Prostate gland (tissue), 2 donors: ENCODE measurements around the gene SLC49A3. TPM values are rescaled to one million over a fixed set of nuclear protein-coding genes. Genes with fewer than 3 reads are reported as not detected.
"Not testable (repeated sequence)": the region's sequence is repeated elsewhere in the genome, so short reads cannot be mapped to it uniquely, and the experiment has no call there.

Experiments used
- DNase-seq: peaks from one replicate; pipeline ENCODE4 v3.0.0-alpha.2; 2019; ENCODE audit warnings: low spot score
- H3K27ac ChIP-seq, 2 donors: fragments of 200-600 bp; sonication (generic); 2 replicates each; pipeline ENCODE4 v1.5.1; 2017 to 2019
- H3K27me3 ChIP-seq: fragments of 200-600 bp; sonication (generic); replicated peaks from 2 replicates; pipeline ENCODE4 v1.5.1; 2019; ENCODE audit not compliant: insufficient read depth
- H3K36me3 ChIP-seq, 2 donors: fragments of 200-600 bp; sonication (generic); 1 replicate in 1 of 2; 2 replicates in 1 of 2; pipeline versions ENCODE4 v1.5.1 to v1.8.1; 2017 to 2019
- H3K4me1 ChIP-seq: fragments of 200-600 bp; sonication (generic); replicated peaks from 2 replicates; pipeline ENCODE4 v1.5.1; 2019
- H3K4me3 ChIP-seq, 2 donors: fragments of 200-600 bp; sonication (generic); 2 replicates each; pipeline ENCODE4 v1.5.1; 2017 to 2019
- H3K9me3 ChIP-seq: fragments of 200-600 bp; sonication (generic); 2 replicates; pipeline ENCODE4 v1.5.1; 2017
- POLR2A ChIP-seq: fragments of 450-650 bp; IDR thresholded peaks from one replicate; pipeline ENCODE4 v1.6.1; 2016; ENCODE audit warnings: antibody characterized with exemption, mild to moderate bottlenecking
- POLR2AphosphoS5 ChIP-seq: sonication (generic); formaldehyde crosslinking; IDR thresholded peaks from one replicate; pipeline ENCODE4 v1.6.1; 2017; ENCODE audit warnings: antibody characterized with exemption
- WGBS: methylation state at CpG from one replicate; pipeline ENCODE4 v1.1.5; 2018; 5-methylcytosine and 5-hydroxymethylcytosine counted together
- intact Hi-C: fragments of 100-400 bp; cut with DNase I; formaldehyde crosslinking; loops from one replicate; pipeline ENCODE4 v1.14.2; 2022
- total RNA-seq, 2 donors: library from RNA; depleted of rRNA; stranded (reverse); fragments of >200 nt; gene quantifications; one replicate each; pipeline ENCODE4 v1.1.0, GENCODE V29; 2016
- TF ChIP-seq, protein P1 (sequence below), 4 experiments: fragments of 200-600 bp in 2 of 4; fragments of 450-650 bp in 2 of 4; sonication (generic) in 2 of 4; IDR thresholded peaks; 1 replicate in 3 of 4; 2 replicates in 1 of 4; pipeline ENCODE4 v1.5.1; 2016 to 2019; ENCODE audit warnings: antibody characterized with exemption in 4 of 4, mild to moderate bottlenecking in 2 of 4, moderate library complexity in 2 of 4

The SLC49A3 gene
- total RNA-seq, 2 donors from 2014 or later: 2.6 to 11.0 TPM

DNA sequence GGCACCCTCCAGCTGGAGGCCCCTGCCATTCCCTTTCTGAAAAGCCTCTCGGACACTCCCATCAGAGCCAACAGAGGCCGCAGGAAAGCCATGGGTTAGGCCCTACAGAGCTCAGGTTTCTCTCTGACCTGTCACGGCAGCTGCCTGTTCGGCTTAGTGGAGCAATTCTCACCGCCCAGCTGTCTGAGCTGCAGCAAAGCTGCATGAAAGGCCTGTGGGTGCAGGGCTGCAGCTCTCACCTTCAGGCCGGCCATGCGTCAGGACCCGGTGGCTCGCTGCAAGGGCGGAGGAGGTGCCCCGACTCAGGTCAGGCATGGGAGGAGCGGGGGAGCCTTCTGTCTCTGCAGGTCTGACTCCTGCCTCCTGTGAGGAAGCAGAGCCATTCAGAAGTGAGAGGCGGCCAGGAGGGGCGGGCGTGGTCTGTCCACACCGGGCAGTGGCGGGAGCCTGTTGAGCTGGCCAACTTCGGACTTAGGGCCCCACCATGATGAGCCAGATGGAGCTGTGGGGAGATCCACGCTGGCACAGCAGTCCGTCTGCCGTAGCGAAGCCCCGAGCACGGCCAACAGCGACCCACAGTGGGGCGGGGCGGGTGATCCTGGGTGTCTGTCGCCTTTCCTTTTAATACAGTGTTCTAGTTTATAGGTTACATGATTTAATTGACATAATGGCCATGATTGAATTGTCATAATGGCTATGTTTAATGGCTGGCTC lies 40.2 kb downstream of the SLC49A3 start:
- TF ChIP-seq, protein P1, sequence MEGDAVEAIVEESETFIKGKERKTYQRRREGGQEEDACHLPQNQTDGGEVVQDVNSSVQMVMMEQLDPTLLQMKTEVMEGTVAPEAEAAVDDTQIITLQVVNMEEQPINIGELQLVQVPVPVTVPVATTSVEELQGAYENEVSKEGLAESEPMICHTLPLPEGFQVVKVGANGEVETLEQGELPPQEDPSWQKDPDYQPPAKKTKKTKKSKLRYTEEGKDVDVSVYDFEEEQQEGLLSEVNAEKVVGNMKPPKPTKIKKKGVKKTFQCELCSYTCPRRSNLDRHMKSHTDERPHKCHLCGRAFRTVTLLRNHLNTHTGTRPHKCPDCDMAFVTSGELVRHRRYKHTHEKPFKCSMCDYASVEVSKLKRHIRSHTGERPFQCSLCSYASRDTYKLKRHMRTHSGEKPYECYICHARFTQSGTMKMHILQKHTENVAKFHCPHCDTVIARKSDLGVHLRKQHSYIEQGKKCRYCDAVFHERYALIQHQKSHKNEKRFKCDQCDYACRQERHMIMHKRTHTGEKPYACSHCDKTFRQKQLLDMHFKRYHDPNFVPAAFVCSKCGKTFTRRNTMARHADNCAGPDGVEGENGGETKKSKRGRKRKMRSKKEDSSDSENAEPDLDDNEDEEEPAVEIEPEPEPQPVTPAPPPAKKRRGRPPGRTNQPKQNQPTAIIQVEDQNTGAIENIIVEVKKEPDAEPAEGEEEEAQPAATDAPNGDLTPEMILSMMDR (IDR thresholded peaks at IDR 0.05): no peak
- TF ChIP-seq POLR2AphosphoS5: no peak
- no peak for TF ChIP-seq POLR2A
- no peaks in the 10 kb centered on the region for H3K4me1 ChIP-seq
- no peak for DNase-seq
- WGBS: 63% methylated on average over 22 of the region's 28 CpGs
- no peaks in the 10 kb centered on the region for H3K36me3 ChIP-seq
- no peak overlapping the region for H3K4me3 ChIP-seq
- intact Hi-C loops: no loop called here
- no peak overlapping the region for H3K27ac ChIP-seq
- H3K27me3 ChIP-seq: peaks cover 9% of the 10 kb centered on the region
- H3K9me3 ChIP-seq: no peaks in the 10 kb centered on the region

DNA sequence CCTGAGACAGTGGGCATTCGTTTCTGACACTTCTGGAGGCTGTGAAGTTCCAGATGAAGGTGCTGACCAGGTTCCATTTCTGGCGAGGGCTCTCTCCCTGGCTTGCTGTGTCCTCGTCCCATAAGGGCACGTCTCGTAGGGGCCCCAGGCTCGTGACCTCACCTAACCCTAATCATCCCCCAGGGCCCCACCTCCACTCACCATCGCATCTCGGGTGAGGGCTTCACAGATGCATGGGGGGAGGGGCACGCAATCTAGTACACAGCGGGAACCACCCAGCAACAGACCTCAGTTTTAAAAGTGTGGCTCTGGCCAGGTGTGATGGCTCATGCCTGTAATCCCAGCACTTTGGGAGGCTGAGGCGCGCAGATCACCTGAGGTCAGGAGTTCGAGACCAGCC lies 41.5 kb downstream of the SLC49A3 start:
- 65% methylated on average over 13 of the region's 13 CpGs for WGBS
- DNase-seq: no peak
- Histone ChIP-seq H3K36me3 (no peaks in the 10 kb centered on the region), H3K27me3 (peaks cover 9% of the 10 kb centered on the region), H3K4me1 (no peaks in the 10 kb centered on the region), H3K4me3 (no peak overlapping the region), H3K9me3 (no peaks in the 10 kb centered on the region), H3K27ac (no peak overlapping the region)
- intact Hi-C loops: no loop called here
- TF ChIP-seq, protein P1 (IDR thresholded peaks at IDR 0.05): no peak
- no peak for TF ChIP-seq POLR2A
- no peak for TF ChIP-seq POLR2AphosphoS5

DNA sequence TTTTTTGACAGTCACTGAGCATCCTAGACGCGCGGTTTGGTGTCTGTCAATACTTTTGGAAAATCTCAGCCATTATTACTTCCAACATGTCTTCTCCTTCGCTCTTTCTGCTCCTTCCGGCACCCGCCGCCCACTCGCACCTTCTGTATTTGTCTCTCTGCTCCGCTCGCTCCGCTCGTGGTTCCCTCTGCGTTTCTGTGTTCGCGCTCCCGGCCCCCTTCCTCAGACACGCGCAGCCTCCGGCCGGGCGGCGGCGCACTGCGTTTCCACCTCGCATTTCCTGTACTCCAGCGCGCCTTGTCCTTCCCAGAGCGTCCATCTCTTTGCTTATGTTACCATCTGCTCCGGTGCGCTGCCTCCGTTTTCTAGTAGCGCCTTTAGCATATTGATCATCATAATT lies 42.5 kb downstream of the SLC49A3 start:
- intact Hi-C loops: no loop called here
- TF ChIP-seq POLR2AphosphoS5: no peak
- no peak for TF ChIP-seq POLR2A
- TF ChIP-seq, protein P1 (IDR thresholded peaks at IDR 0.05): no peak
- Histone ChIP-seq H3K9me3 (no peaks in the 10 kb centered on the region), H3K4me1 (no peaks in the 10 kb centered on the region), H3K36me3 (no peaks in the 10 kb centered on the region), H3K27ac (no peak overlapping the region), H3K4me3 (no peak overlapping the region), H3K27me3 (peaks cover 9% of the 10 kb centered on the region)
- WGBS: 79% methylated on average over 32 of the region's 32 CpGs
- no peak for DNase-seq

DNA sequence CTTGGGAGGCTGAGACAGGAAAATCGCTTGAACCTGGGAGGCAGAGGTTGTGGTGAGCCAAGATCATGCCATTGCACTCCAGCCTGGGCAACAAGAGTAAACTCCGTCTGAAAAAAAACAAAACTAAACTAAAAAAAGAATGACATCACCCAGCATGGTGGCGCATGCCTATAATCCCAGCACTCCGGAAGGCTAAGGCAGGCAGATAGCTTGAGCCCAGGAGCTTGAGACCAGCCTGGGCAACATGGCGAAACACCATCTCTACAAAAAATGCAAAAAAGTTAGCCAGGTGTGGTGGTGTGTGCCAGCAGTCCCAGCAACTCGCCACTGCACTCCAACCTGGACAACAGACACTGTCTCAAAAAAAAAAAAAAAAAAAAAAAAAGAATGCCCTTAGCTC lies 46.6 kb downstream of the SLC49A3 start:
- H3K4me3 ChIP-seq, H3K9me3 ChIP-seq, H3K36me3 ChIP-seq, DNase-seq, intact Hi-C loops, H3K27me3 ChIP-seq, H3K27ac ChIP-seq, H3K4me1 ChIP-seq: not testable (repeated sequence)
- 89% methylated on average over 6 of the region's 6 CpGs for WGBS

DNA sequence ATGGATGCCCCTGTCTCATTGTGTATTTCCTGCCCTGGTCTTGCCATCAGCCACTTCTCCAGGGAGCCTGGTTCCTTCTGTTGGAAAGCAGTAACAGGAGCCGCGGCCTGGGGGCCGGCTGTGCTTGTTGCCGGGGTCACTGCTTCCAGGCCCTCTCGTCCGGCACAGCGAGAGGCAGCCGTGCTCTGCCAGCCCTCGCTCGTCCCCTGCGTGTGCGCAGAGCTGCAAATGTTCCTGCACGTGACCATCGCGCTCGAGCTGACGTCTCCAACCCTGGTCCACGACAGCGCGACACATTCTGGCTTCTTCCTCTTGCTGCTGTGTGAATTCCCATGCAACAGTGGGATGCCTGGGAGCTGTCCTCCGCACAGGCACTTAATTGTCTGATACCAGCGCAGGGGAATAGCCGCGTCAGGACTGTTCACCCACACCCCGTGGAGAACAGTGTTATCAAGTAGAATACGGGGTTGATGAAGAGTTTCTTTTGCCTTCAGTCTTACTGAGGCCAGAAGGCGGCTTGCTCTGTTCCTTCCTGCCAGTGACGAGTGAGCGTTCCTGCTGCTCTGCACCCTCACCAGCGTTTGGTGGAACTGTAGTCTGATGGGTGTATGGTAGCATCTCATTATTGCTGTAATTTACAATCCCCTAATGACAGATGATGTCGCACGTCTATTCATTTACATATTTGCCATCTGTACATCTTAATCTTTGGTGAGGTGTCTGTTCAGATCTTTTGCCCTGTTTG lies 51.2 kb downstream of the SLC49A3 start:
- Histone ChIP-seq H3K27ac (no peak overlapping the region), H3K27me3 (no peaks in the 10 kb centered on the region)
- intact Hi-C loops: no loop called here

More for the DNA sequence above, 51.2 kb downstream of the SLC49A3 start:
- no peaks in the 10 kb centered on the region for H3K36me3 ChIP-seq
- H3K4me3 ChIP-seq: no peak overlapping the region
- DNase-seq: no peak
- TF ChIP-seq POLR2A (no peak), POLR2AphosphoS5 (no peak)
- TF ChIP-seq, protein P1 (IDR thresholded peaks at IDR 0.05): no peak
- H3K4me1 ChIP-seq: no peaks in the 10 kb centered on the region
- H3K9me3 ChIP-seq: no peaks in the 10 kb centered on the region
- 71% methylated on average over 32 of the region's 32 CpGs for WGBS
